ENCODE results near the gene PDLIM4. TPM values are rescaled to one million over a fixed set of nuclear protein-coding genes. Genes with fewer than 3 reads are reported as not detected.
A peak's percentile ranks its signal among the peaks of the same experiment; 100 is the strongest.

PDLIM4 gene
- total RNA-seq, 1 donor, result 67.7 TPM

DNA sequence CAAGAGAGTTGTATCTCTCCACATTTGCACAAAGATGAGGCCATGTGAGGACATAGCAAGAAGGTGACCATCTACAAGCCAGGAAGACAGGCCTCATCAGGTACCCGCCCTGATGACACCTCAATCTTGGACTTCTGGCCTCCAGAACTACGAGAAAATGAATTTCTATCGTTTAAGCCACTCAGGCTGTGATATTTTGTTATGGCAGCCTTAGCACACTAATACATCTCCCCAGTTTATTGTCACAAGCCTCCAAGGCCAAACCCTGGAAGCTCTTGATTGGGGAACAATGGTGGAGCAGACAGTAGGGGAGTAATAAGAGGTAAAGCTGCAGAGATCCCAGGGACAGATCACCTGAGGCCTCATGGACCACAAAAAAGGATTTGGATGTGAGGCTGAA, 22.2 kb upstream of the PDLIM4 start:
- Histone ChIP-seq H2AFZ (ENCODE audit: low read length) (no peak overlapping the region), H3K4me2 (ENCODE audit: insufficient read depth, low read length) (no peak overlapping the region), H3K4me3 (ENCODE audit: insufficient read depth, low read length) (no peak overlapping the region), H3K36me3 (ENCODE audit: insufficient read depth, low read length) (no peaks in the 10 kb centered on the region), H3K27me3 (ENCODE audit: insufficient read depth, low read length) (no peaks in the 10 kb centered on the region), H3K27ac (ENCODE audit: low read depth, low read length) (no peak overlapping the region), H4K20me1 (ENCODE audit: insufficient read depth, low read length) (no peaks in the 10 kb centered on the region), H3K9me3 (ENCODE audit: low read depth, low read length) (no peaks in the 10 kb centered on the region), H3K4me1 (ENCODE audit: insufficient read depth, low read length) (peaks cover 12% of the 10 kb centered on the region), H3K79me2 (ENCODE audit: insufficient read depth, low read length) (no peaks in the 10 kb centered on the region)
- TF ChIP-seq CTCF (IDR thresholded peaks at IDR 0.05; ENCODE audit: extremely low read depth, low read depth, low read length), result no peak
- DNase-seq (ENCODE audit: insufficient read length, low spot score, missing footprints), result no peak

DNA sequence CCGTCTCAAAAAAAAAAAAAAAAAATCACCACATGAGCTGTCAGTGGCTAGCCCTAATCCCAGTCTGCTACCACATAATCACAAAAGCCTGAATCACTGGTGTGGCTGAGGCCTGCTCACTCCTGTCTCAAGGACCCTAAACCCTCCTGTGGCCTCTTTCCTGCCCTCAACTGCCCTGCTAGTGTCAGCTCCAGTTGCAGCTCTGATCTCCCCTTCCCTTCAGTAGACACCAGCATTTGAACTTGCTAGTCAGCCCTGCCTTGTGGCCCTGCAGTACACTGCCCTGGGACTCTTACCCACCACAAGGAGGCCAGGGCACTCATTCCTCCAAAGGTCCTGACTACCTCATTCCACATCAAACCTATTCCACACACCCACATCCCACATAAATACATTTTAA, 20.4 kb upstream of the PDLIM4 start:
- no peak overlapping the region for H3K4me2 ChIP-seq (ENCODE audit: insufficient read depth, low read length)
- H2AFZ ChIP-seq (ENCODE audit: low read length), result peak overlapping the region; percentile 93
- no peaks in the 10 kb centered on the region for H3K9me3 ChIP-seq (ENCODE audit: low read depth, low read length)
- no peak for DNase-seq (ENCODE audit: insufficient read length, low spot score, missing footprints)
- no peak overlapping the region for H3K4me3 ChIP-seq (ENCODE audit: insufficient read depth, low read length)
- H3K27me3 ChIP-seq (ENCODE audit: insufficient read depth, low read length), result no peaks in the 10 kb centered on the region
- TF ChIP-seq CTCF (IDR thresholded peaks at IDR 0.05; ENCODE audit: extremely low read depth, low read depth, low read length), result peak; percentile 40
- H3K36me3 ChIP-seq (ENCODE audit: insufficient read depth, low read length), result no peaks in the 10 kb centered on the region
- peak overlapping the region; percentile 57 for H3K27ac ChIP-seq (ENCODE audit: low read depth, low read length)
- no peaks in the 10 kb centered on the region for H3K79me2 ChIP-seq (ENCODE audit: insufficient read depth, low read length)
- H4K20me1 ChIP-seq (ENCODE audit: insufficient read depth, low read length), result no peaks in the 10 kb centered on the region
- peaks cover 12% of the 10 kb centered on the region for H3K4me1 ChIP-seq (ENCODE audit: insufficient read depth, low read length)

DNA sequence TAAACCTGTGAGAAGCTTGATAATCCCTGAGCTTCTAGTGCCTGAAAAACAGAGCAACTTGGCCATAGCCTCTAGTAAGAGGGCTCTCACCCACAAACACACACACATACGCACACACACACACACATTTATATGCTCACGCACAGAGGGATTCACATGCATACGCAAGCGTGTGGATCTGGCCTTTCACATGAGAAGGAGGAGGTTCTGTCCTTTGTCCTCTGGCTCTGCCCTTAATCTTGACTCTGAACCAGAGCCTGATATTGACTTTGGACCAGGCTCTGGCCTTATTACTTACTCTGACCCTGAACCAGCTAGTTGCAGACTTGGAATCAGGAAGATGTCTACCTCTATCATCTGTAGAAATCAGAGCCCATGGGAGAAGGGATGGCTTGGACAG, 19.8 kb upstream of the PDLIM4 start:
- H3K36me3 ChIP-seq (ENCODE audit: insufficient read depth, low read length), result no peaks in the 10 kb centered on the region
- TF ChIP-seq CTCF (IDR thresholded peaks at IDR 0.05; ENCODE audit: extremely low read depth, low read depth, low read length), result no peak
- H3K9me3 ChIP-seq (ENCODE audit: low read depth, low read length), result no peaks in the 10 kb centered on the region
- no peak for DNase-seq (ENCODE audit: insufficient read length, low spot score, missing footprints)
- H4K20me1 ChIP-seq (ENCODE audit: insufficient read depth, low read length), result no peaks in the 10 kb centered on the region
- no peaks in the 10 kb centered on the region for H3K27me3 ChIP-seq (ENCODE audit: insufficient read depth, low read length)
- H3K4me2 ChIP-seq (ENCODE audit: insufficient read depth, low read length), result no peak overlapping the region
- no peak overlapping the region for H3K4me3 ChIP-seq (ENCODE audit: insufficient read depth, low read length)
- peaks cover 12% of the 10 kb centered on the region for H3K4me1 ChIP-seq (ENCODE audit: insufficient read depth, low read length)
- peak overlapping the region; percentile 57 for H3K27ac ChIP-seq (ENCODE audit: low read depth, low read length)
- H3K79me2 ChIP-seq (ENCODE audit: insufficient read depth, low read length), result no peaks in the 10 kb centered on the region
- peak overlapping the region; percentile 6 for H2AFZ ChIP-seq (ENCODE audit: low read length)

- H3K79me2 ChIP-seq (ENCODE audit: insufficient read depth, low read length), result no peaks in the 10 kb centered on the region
- no peak overlapping the region for H3K4me2 ChIP-seq (ENCODE audit: insufficient read depth, low read length)
- H3K4me1 ChIP-seq (ENCODE audit: insufficient read depth, low read length), result peaks cover 12% of the 10 kb centered on the region
- no peaks in the 10 kb centered on the region for H3K27me3 ChIP-seq (ENCODE audit: insufficient read depth, low read length)
- DNase-seq (ENCODE audit: insufficient read length, low spot score, missing footprints), result peak; percentile 85
- H3K4me3 ChIP-seq (ENCODE audit: insufficient read depth, low read length), result no peak overlapping the region
- H2AFZ ChIP-seq (ENCODE audit: low read length), result peak overlapping the region; percentile 6
- no peaks in the 10 kb centered on the region for H4K20me1 ChIP-seq (ENCODE audit: insufficient read depth, low read length)
- peak overlapping the region; percentile 57 for H3K27ac ChIP-seq (ENCODE audit: low read depth, low read length)
- no peaks in the 10 kb centered on the region for H3K9me3 ChIP-seq (ENCODE audit: low read depth, low read length)
- no peaks in the 10 kb centered on the region for H3K36me3 ChIP-seq (ENCODE audit: insufficient read depth, low read length)
- peak; percentile 86 for TF ChIP-seq CTCF (IDR thresholded peaks at IDR 0.05; ENCODE audit: extremely low read depth, low read depth, low read length)
Observed at GRCh38 chr5:132238169-132238744, 19.2 kb upstream of the PDLIM4 start.
